GM12873 (cell line): ENCODE data around the gene ABCA4.

Source experiments
- TF ChIP-seq, protein P1 (sequence below): IDR thresholded peaks from 2 replicates; pipeline ENCODE4 v1.5.1; 2012; ENCODE audit warnings: low read depth, mild to moderate bottlenecking, moderate library complexity, low read length, control low read depth; ENCODE audit not compliant: insufficient read depth; ENCODE audit errors: missing control alignments

Gene ABCA4

DNA sequence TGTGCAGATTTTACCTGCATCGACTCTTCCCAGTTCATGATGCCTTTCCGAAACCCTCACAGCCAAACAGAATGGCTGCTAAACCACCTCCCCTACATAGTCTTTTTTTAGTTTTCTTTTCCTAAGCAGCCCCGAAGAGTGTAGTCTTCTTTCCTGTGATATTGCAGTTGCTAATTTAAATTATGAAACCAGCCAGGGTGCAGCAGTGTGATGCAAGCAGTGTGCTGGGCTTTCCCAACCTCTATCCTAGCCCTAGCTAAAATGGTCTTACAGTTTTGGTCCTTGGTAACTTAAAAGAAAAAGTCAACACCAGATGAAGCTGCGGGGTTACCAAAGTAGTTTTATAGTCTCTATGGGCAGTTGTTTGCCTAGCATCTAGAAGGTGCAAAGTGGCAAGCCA, 129.7 kb downstream of the ABCA4 start:
- TF ChIP-seq, protein P1, sequence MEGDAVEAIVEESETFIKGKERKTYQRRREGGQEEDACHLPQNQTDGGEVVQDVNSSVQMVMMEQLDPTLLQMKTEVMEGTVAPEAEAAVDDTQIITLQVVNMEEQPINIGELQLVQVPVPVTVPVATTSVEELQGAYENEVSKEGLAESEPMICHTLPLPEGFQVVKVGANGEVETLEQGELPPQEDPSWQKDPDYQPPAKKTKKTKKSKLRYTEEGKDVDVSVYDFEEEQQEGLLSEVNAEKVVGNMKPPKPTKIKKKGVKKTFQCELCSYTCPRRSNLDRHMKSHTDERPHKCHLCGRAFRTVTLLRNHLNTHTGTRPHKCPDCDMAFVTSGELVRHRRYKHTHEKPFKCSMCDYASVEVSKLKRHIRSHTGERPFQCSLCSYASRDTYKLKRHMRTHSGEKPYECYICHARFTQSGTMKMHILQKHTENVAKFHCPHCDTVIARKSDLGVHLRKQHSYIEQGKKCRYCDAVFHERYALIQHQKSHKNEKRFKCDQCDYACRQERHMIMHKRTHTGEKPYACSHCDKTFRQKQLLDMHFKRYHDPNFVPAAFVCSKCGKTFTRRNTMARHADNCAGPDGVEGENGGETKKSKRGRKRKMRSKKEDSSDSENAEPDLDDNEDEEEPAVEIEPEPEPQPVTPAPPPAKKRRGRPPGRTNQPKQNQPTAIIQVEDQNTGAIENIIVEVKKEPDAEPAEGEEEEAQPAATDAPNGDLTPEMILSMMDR = no peak

DNA sequence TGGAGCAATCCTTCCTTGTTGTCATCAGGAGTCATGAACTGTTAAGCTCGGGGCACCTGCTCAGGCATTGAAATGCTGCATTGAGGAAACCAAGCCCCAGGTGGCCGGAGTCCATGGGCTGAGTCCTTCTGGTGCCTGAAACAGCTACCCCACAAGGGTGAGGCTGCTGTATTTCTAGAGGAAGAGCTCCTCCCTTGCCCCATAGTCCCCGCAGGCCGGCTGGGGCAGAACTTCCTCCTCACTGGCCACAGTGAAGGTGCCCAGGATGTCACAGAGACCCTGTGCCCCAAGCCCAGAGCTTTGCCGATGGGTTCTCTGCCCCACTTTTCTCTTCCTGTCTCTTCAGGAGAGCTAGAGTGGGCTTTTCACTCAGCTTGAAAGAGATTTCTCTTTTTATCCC, 130.9 kb downstream of the ABCA4 start:
- TF ChIP-seq, protein P1 = no peak

DNA sequence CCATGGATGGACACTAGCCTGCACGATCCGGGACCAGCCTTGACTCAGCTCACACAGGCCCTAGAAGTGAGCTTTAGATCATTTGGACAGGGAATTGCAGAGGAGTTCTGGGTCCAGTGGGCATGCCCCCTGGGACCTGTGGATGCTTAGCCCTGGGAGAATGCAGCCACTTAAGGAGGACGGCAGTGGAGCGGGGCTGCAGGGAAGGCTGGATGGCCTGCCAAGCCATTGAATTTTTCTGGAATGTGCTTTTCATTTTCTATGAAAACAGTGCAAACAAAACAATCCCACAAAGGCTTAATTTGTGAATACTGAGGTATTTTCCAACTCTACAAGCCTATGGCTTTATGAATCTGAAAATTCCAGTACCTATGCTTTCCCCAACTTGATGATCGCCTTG, 131.3 kb downstream of the ABCA4 start:
- TF ChIP-seq, protein P1 = no peak

DNA sequence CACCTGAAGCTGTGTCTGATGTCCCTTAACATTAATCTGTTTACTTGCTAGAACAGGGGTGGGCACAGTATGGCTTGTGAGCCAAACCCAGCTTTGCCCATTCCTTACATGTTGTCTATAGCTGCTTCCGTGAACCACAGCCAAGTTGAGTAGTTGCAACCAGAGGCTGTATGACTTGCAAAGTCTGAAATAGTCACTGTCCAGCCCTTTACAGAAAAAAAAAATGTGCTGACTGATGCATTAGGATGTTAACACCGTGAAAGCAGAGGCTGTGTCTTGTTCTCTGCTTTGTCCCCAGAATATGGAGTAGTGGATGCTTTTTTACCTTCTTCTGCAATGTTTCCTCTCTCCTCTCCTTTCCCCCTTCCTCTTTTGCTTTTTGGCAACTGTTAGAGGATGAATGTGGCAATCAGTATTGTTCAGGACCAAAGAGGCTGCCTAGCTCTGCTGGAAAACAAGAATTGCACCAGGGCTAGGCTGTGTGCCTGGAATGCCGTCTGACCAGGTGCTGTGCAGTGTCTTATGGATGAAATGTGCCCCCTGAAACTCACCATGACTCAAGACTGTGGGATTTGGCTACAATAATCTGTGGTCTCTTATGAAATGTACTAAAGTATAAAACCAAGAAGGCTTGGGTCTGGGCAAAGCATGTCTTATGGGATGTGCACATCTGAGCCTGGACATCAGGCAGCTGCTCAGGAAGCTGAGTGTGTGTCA, 132.2 kb downstream of the ABCA4 start:
- TF ChIP-seq, protein P1 = no peak

DNA sequence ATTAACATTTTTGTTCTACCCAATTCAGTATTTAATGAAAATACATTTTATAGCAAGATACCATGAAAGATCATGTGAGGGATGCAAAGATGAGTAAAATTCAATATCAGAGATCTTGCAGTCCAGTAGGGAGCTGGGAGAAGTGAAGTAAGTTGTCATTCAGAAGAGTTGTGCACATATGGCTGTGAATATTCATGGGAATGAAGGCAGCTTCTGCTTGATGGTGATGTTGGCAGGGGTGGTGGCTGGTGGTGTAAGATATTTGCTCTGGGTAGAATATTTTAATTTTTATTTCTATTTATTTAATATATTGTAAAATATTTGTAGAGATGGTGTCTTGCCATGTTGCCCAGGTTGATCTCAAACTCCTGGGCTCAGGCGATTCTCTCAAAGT, 139.7 kb downstream of the ABCA4 start:
- TF ChIP-seq, protein P1 = no peak

DNA sequence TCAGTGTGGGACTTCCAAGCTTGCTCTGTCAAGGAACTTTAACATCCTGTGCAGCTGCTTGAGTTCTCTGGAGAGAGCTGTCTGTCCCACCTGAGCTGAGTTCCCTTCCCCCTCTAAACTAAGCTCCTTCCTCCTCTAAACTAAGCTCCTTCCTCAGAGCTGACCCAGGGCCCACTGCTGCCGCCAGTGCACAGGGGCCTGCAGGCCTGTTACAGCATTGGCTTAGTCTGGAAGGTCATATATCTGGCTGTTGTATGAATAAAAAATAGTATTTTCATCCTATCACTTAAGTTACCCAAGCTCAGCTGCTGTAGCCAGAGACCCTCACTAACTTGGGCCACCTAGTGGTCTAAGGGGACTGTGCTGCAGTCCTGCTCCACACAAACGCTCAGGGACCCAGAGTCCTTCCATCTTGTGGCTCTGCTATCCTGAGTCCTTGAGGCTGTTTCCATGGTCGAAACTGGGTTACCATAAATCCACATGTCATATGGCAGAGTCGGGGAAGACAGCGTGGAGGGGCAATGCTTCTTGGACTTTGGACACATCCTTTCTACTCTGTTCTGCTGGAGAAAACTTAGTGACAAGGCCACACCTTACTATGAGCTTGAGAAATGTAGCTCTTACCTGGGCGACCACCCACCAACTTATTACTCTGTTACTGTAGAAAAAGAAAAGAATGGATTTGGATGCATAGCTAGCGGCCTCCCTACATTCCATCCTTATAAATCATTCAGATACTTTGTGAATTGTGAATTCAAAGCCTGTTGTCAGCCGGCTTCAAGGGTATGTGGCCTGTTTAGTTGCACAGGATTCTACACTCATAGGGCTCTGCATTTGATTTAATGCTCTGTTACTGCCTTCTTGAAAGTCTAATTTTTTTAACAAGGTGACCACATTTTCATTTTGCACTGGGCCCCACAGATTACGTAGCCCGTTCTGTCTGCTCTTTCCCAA, 140.4 kb downstream of the ABCA4 start:
- TF ChIP-seq, protein P1 = peak; percentile 60

DNA sequence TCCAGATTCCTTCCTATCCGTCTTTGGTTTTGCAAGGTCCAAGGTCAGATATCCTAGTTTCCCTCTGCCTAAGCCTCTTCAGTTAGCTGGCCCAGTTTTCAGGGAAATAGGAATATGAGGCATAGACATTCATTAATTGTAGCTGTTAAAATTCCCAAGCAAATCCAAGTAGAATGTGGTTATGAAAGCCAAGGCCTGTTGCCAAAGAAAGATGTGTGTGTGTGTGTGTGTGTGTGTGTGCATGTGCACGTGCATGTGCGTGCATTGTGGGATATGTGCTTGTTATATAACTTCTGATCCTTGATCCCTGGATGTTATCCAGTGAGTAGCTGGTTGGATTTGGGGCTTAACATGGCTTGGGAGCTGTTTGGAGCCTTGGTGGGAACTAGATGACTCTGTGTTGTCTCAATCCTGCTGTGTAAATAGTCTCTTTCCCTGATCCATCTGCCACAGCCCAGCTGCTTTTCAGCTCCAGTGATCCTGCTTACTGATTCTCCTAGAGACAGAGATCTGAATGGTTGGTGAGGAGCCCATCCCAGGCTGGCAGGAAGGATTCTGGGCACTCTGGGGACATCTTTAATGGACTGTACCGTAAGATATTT, 141.1 kb downstream of the ABCA4 start:
- TF ChIP-seq, protein P1 = no peak
